ENCODE measurements around the gene APBB3.

The APBB3 gene

GRCh38 chr5:140573683-140574082 is 9.3 kb upstream of the APBB3 start:
- H3K27me3 ChIP-seq (ENCODE audit: control insufficient read depth, insufficient read depth, low read length) = no peaks in the 10 kb centered on the region
- no peak overlapping the region for H3K4me3 ChIP-seq (ENCODE audit: low read depth, low read length)
- no peaks in the 10 kb centered on the region for H3K9me3 ChIP-seq (ENCODE audit: control insufficient read depth, insufficient read depth, low read length)
- no peak overlapping the region for H3K9ac ChIP-seq (ENCODE audit: low read depth, low read length)
- H3K4me1 ChIP-seq (ENCODE audit: control insufficient read depth, insufficient read depth, low read length) = no peaks in the 10 kb centered on the region
- H3K36me3 ChIP-seq (ENCODE audit: control insufficient read depth, insufficient read depth, low read length) = no peaks in the 10 kb centered on the region

GRCh38 chr5:140571105-140571504 is 6.7 kb upstream of the APBB3 start:
- no peak overlapping the region for H3K9ac ChIP-seq (ENCODE audit: low read depth, low read length)
- H3K4me1 ChIP-seq (ENCODE audit: control insufficient read depth, insufficient read depth, low read length) = no peaks in the 10 kb centered on the region
- no peak overlapping the region for H3K4me3 ChIP-seq (ENCODE audit: low read depth, low read length)
- H3K27me3 ChIP-seq (ENCODE audit: control insufficient read depth, insufficient read depth, low read length) = no peaks in the 10 kb centered on the region
- H3K36me3 ChIP-seq (ENCODE audit: control insufficient read depth, insufficient read depth, low read length) = peaks cover 18% of the 10 kb centered on the region
- no peaks in the 10 kb centered on the region for H3K9me3 ChIP-seq (ENCODE audit: control insufficient read depth, insufficient read depth, low read length)

GRCh38 chr5:140570488-140570887 is 6.1 kb upstream of the APBB3 start:
- H3K9me3 ChIP-seq (ENCODE audit: control insufficient read depth, insufficient read depth, low read length) = no peaks in the 10 kb centered on the region
- H3K36me3 ChIP-seq (ENCODE audit: control insufficient read depth, insufficient read depth, low read length) = peaks cover 19% of the 10 kb centered on the region
- no peak overlapping the region for H3K4me3 ChIP-seq (ENCODE audit: low read depth, low read length)
- H3K27me3 ChIP-seq (ENCODE audit: control insufficient read depth, insufficient read depth, low read length) = no peaks in the 10 kb centered on the region
- no peak overlapping the region for H3K9ac ChIP-seq (ENCODE audit: low read depth, low read length)
- H3K4me1 ChIP-seq (ENCODE audit: control insufficient read depth, insufficient read depth, low read length) = no peaks in the 10 kb centered on the region

- Histone ChIP-seq H3K4me1 (ENCODE audit: control insufficient read depth, insufficient read depth, low read length) (no peaks in the 10 kb centered on the region), H3K36me3 (ENCODE audit: control insufficient read depth, insufficient read depth, low read length) (peaks cover 19% of the 10 kb centered on the region), H3K9ac (ENCODE audit: low read depth, low read length) (no peak overlapping the region)
These were observed 5.7 kb upstream of the APBB3 start for GRCh38 chr5:140570058-140570457.

DNA sequence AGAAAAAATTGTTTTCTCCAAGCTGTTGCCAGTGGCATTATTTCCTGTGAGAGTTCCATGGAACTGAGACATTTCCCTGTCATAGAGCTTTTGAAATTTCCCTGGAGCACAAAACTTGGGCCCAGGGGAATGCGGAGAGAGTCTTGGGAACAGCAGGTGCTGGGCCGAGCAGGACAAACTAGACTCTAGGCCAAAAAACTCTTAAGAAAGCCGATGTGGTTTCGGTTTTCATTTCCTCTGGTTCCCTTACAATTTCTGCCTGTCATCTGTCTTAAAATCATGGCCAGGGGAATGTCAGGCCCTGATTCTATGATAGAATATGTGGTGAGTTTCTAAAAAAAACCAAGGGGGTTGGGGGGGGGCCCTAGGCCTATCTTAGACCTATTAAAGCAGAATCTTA is 4.8 kb upstream of the APBB3 start:
- Histone ChIP-seq H3K9me3 (ENCODE audit: control insufficient read depth, insufficient read depth, low read length) (no peaks in the 10 kb centered on the region), H3K9ac (ENCODE audit: low read depth, low read length) (no peak overlapping the region), H3K27me3 (ENCODE audit: control insufficient read depth, insufficient read depth, low read length) (no peaks in the 10 kb centered on the region), H3K4me3 (ENCODE audit: low read depth, low read length) (no peak overlapping the region), H3K4me1 (ENCODE audit: control insufficient read depth, insufficient read depth, low read length) (no peaks in the 10 kb centered on the region), H3K36me3 (ENCODE audit: control insufficient read depth, insufficient read depth, low read length) (peaks cover 19% of the 10 kb centered on the region)

More at GRCh38 chr5:140570058-140570457, 5.7 kb upstream of the APBB3 start:
- H3K27me3 ChIP-seq (ENCODE audit: control insufficient read depth, insufficient read depth, low read length) = no peaks in the 10 kb centered on the region
- no peaks in the 10 kb centered on the region for H3K9me3 ChIP-seq (ENCODE audit: control insufficient read depth, insufficient read depth, low read length)
- H3K4me3 ChIP-seq (ENCODE audit: low read depth, low read length) = no peak overlapping the region

DNA sequence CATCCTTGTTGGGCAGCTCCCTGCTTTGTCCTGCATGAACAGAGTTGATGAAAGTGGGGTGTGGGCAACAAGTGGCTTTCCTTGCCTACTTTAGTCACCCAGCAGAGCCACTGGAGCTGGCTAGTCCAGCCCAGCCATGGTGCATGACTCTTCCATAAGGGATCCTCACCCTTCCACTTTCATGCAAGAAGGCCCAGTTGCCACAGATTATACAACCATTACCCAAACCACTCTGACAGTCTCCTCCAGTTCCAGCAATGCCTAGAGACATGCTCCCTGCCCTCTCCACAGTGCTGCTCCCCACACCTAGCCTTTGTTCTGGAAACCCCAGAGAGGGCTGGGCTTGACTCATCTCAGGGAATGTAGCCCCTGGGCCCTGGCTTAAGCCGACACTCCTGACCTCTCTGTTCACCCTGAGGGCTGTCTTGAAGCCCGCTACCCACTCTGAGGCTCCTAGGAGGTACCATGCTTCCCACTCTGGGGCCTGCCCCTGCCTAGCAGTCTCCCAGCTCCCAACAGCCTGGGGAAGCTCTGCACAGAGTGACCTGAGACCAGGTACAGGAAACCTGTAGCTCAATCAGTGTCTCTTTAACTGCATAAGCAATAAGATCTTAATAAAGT is 4.2 kb upstream of the APBB3 start:
- Histone ChIP-seq H3K9ac (ENCODE audit: low read depth, low read length) (no peak overlapping the region), H3K4me1 (ENCODE audit: control insufficient read depth, insufficient read depth, low read length) (peaks cover 2% of the 10 kb centered on the region), H3K27me3 (ENCODE audit: control insufficient read depth, insufficient read depth, low read length) (no peaks in the 10 kb centered on the region), H3K36me3 (ENCODE audit: control insufficient read depth, insufficient read depth, low read length) (peaks cover 19% of the 10 kb centered on the region), H3K4me3 (ENCODE audit: low read depth, low read length) (no peak overlapping the region), H3K9me3 (ENCODE audit: control insufficient read depth, insufficient read depth, low read length) (no peaks in the 10 kb centered on the region)

GRCh38 chr5:140567871-140568270 is 3.5 kb upstream of the APBB3 start:
- Histone ChIP-seq H3K9ac (ENCODE audit: low read depth, low read length) (no peak overlapping the region), H3K9me3 (ENCODE audit: control insufficient read depth, insufficient read depth, low read length) (no peaks in the 10 kb centered on the region), H3K27me3 (ENCODE audit: control insufficient read depth, insufficient read depth, low read length) (no peaks in the 10 kb centered on the region), H3K36me3 (ENCODE audit: control insufficient read depth, insufficient read depth, low read length) (peaks cover 19% of the 10 kb centered on the region), H3K4me1 (ENCODE audit: control insufficient read depth, insufficient read depth, low read length) (peaks cover 2% of the 10 kb centered on the region), H3K4me3 (ENCODE audit: low read depth, low read length) (no peak overlapping the region)

DNA sequence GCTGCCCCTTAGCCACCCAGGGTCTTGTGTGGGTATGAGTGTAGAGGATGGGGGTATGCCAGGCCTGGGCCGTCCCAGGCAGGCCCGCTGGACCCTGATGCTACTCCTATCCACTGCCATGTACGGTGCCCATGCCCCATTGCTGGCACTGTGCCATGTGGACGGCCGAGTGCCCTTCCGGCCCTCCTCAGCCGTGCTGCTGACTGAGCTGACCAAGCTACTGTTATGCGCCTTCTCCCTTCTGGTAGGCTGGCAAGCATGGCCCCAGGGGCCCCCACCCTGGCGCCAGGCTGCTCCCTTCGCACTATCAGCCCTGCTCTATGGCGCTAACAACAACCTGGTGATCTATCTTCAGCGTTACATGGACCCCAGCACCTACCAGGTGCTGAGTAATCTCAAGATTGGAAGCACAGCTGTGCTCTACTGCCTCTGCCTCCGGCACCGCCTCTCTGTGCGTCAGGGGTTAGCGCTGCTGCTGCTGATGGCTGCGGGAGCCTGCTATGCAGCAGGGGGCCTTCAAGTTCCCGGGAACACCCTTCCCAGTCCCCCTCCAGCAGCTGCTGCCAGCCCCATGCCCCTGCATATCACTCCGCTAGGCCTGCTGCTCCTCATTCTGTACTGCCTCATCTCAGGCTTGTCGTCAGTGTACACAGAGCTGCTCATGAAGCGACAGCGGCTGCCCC is 2.9 kb upstream of the APBB3 start:
- H3K27me3 ChIP-seq (ENCODE audit: control insufficient read depth, insufficient read depth, low read length) = no peaks in the 10 kb centered on the region
- peaks cover 19% of the 10 kb centered on the region for H3K36me3 ChIP-seq (ENCODE audit: control insufficient read depth, insufficient read depth, low read length)
- H3K4me1 ChIP-seq (ENCODE audit: control insufficient read depth, insufficient read depth, low read length) = peaks cover 2% of the 10 kb centered on the region
- no peak overlapping the region for H3K4me3 ChIP-seq (ENCODE audit: low read depth, low read length)
- H3K9ac ChIP-seq (ENCODE audit: low read depth, low read length) = no peak overlapping the region
- H3K9me3 ChIP-seq (ENCODE audit: control insufficient read depth, insufficient read depth, low read length) = no peaks in the 10 kb centered on the region

DNA sequence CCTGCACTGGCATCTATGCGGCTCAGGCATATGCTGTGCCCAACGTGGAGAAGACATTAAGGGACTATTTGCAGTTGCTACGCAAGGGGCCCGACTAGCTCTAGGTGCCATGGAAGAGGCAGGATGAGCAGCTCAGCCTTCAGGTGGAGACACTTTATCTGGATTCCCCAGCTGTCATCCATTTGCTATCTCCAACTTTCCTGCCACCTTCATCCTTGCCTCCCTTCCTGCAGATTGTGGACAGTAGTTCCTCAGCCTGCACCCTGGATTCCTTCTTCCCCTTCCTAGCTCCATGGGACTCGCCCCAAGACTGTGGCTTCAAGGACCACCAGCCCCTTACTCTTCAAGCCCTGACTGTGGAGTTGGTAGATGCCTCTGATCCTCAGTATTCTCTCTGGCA is 2.3 kb upstream of the APBB3 start:
- H3K36me3 ChIP-seq (ENCODE audit: control insufficient read depth, insufficient read depth, low read length) = peaks cover 19% of the 10 kb centered on the region
- no peak overlapping the region for H3K9ac ChIP-seq (ENCODE audit: low read depth, low read length)
- no peak overlapping the region for H3K4me3 ChIP-seq (ENCODE audit: low read depth, low read length)
- H3K4me1 ChIP-seq (ENCODE audit: control insufficient read depth, insufficient read depth, low read length) = peaks cover 2% of the 10 kb centered on the region
- H3K9me3 ChIP-seq (ENCODE audit: control insufficient read depth, insufficient read depth, low read length) = no peaks in the 10 kb centered on the region
- no peaks in the 10 kb centered on the region for H3K27me3 ChIP-seq (ENCODE audit: control insufficient read depth, insufficient read depth, low read length)

GRCh38 chr5:140565780-140566095 is 1.3 kb upstream of the APBB3 start:
- Histone ChIP-seq H3K9ac (ENCODE audit: low read depth, low read length) (no peak overlapping the region), H3K36me3 (ENCODE audit: control insufficient read depth, insufficient read depth, low read length) (peaks cover 19% of the 10 kb centered on the region), H3K4me3 (ENCODE audit: low read depth, low read length) (peak overlapping the region; percentile 99), H3K4me1 (ENCODE audit: control insufficient read depth, insufficient read depth, low read length) (peaks cover 2% of the 10 kb centered on the region), H3K27me3 (ENCODE audit: control insufficient read depth, insufficient read depth, low read length) (no peaks in the 10 kb centered on the region), H3K9me3 (ENCODE audit: control insufficient read depth, insufficient read depth, low read length) (no peaks in the 10 kb centered on the region)

DNA sequence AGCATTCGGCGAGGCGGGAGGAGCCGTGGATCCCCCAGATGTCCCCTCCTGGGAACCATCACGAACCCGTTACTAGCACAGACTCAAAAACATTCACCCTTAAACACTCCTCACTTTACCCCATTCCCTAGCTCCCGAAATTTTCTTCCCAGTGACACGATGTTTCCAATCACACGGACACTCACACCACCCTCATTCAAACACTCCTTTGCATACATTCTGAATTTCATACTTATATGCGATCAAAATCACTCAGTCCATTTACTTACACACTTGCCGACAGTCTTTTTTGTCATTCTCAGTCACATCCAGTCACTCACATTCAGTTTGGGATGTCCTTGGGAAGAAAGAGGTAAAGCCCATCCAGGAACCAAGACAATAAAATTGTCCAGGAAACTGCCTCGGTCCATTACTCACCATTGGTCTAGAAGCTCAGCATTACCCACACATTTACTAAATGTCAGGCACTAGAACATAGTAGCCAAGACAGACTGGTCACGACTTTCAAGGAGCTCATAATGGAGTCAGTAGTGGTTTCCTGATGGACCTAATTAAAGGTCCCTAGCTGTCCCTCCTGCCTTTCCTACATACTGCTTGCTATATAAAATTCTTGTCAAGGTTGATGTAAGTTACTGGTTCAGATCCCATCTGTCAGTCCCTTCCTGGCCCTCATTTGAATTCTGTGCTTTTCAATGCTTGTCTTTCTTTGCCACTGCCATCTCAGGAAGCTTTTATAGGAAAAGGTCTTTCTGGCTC is 804 bp upstream of the APBB3 start:
- Histone ChIP-seq H3K36me3 (ENCODE audit: control insufficient read depth, insufficient read depth, low read length) (peaks cover 19% of the 10 kb centered on the region), H3K4me3 (ENCODE audit: low read depth, low read length) (peak overlapping the region; percentile 99), H3K9me3 (ENCODE audit: control insufficient read depth, insufficient read depth, low read length) (no peaks in the 10 kb centered on the region), H3K9ac (ENCODE audit: low read depth, low read length) (peak overlapping the region; percentile 77), H3K27me3 (ENCODE audit: control insufficient read depth, insufficient read depth, low read length) (no peaks in the 10 kb centered on the region), H3K4me1 (ENCODE audit: control insufficient read depth, insufficient read depth, low read length) (peaks cover 2% of the 10 kb centered on the region)

DNA sequence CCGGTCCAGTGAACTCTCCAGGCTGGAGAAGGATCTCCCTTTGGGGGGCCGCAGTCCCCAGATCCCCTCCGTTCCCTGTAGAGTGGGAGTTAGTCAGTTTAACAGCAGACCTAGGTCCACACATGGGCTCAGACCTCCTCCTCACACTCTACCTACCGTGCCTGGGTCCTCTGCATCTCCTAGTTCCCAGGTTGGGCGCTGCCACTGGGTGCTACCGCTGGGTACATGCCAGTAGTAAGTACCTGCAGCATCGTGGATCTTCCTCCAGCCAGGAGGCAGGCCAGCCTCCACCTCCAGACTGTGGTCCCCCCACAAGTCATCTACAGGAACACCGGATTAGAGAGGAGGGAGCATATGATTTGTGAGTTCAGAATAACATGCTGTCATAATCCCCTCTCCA is 802 bp downstream of the APBB3 start:
- Histone ChIP-seq H3K9me3 (ENCODE audit: control insufficient read depth, insufficient read depth, low read length) (no peaks in the 10 kb centered on the region), H3K36me3 (ENCODE audit: control insufficient read depth, insufficient read depth, low read length) (peaks cover 19% of the 10 kb centered on the region), H3K9ac (ENCODE audit: low read depth, low read length) (peak overlapping the region; percentile 60), H3K4me3 (ENCODE audit: low read depth, low read length) (peak overlapping the region; percentile 99), H3K4me1 (ENCODE audit: control insufficient read depth, insufficient read depth, low read length) (peaks cover 2% of the 10 kb centered on the region), H3K27me3 (ENCODE audit: control insufficient read depth, insufficient read depth, low read length) (no peaks in the 10 kb centered on the region)
